Prostate gland (tissue), 2 donors: ENCODE measurements around the gene PTPRM.

Experiments
- CTCF ChIP-seq, 4 experiments: fragments of 200-600 bp in 2 of 4; fragments of 450-650 bp in 2 of 4; sonication (generic) in 2 of 4; IDR thresholded peaks; 1 replicate in 3 of 4; 2 replicates in 1 of 4; pipeline ENCODE4 v1.5.1; 2016 to 2019; ENCODE audit warnings: antibody characterized with exemption in 4 of 4, mild to moderate bottlenecking in 2 of 4, moderate library complexity in 2 of 4
- POLR2A ChIP-seq: fragments of 450-650 bp; IDR thresholded peaks from one replicate; pipeline ENCODE4 v1.6.1; 2016; ENCODE audit warnings: antibody characterized with exemption, mild to moderate bottlenecking
- POLR2AphosphoS5 ChIP-seq: sonication (generic); formaldehyde crosslinking; IDR thresholded peaks from one replicate; pipeline ENCODE4 v1.6.1; 2017; ENCODE audit warnings: antibody characterized with exemption

GRCh38 chr18:7697306-7697705 is 130.2 kb downstream of the PTPRM start:
- TF ChIP-seq CTCF (IDR thresholded peaks at IDR 0.05) (no peak), POLR2A (no peak), POLR2AphosphoS5 (no peak)
